ENCODE data around the gene RIN3.

GRCh38 chr14:92489394-92490238 lies 24.0 kb upstream of the RIN3 start:
- TF ChIP-seq CTCF (conservative IDR thresholded peaks at IDR 0.05 in 1 of 2, IDR thresholded peaks at IDR 0.05 in 1 of 2; ENCODE audit: extremely low read depth in 1 of 2, insufficient read depth in 1 of 2, low read depth in 1 of 2, low read length in 2 of 2) (no peak), EZH2 (IDR thresholded peaks at IDR 0.05; ENCODE audit: borderline replicate concordance, low read length) (no peak)
